NB4 (cell line): Measurements from ENCODE around the gene ARHGAP26.

Experiments
- DNase-seq: peaks from one replicate; pipeline ENCODE4 v3.0.0; 2010; ENCODE audit warnings: low read depth
- H3K4me3 ChIP-seq: one replicate; pipeline ENCODE4 v1.5.1; 2011; ENCODE audit warnings: mild to moderate bottlenecking, low read depth, low read length, moderate library complexity
- CTCF ChIP-seq: IDR thresholded peaks from one replicate; pipeline ENCODE4 v1.5.1; 2012; ENCODE audit warnings: low read depth, low read length
- MAX ChIP-seq: IDR thresholded peaks from 2 replicates; pipeline ENCODE4 v1.6.1; 2011; ENCODE audit warnings: low read depth, low read length
- MYC ChIP-seq: IDR thresholded peaks from 2 replicates; pipeline ENCODE4 v1.6.1; 2011; ENCODE audit warnings: low read depth, low read length
- POLR2A ChIP-seq: IDR thresholded peaks from 2 replicates; pipeline ENCODE4 v1.6.1; 2011; ENCODE audit warnings: mild to moderate bottlenecking; ENCODE audit not compliant: insufficient read length; ENCODE audit errors: extremely low read depth

Gene ARHGAP26

GRCh38 chr5:143254819-143255218 is 484.6 kb downstream of the ARHGAP26 start:
- TF ChIP-seq MAX = no peak
- no peak for TF ChIP-seq POLR2A
- no peak for TF ChIP-seq CTCF
- TF ChIP-seq MYC = no peak
- DNase-seq = no peak
- no peak overlapping the region for H3K4me3 ChIP-seq

- no peak for DNase-seq
- TF ChIP-seq MAX (no peak), MYC (no peak), POLR2A (no peak), CTCF (no peak)
- H3K4me3 ChIP-seq = no peak overlapping the region
Measured at GRCh38 chr5:143258559-143259253, 488.5 kb downstream of the ARHGAP26 start.

- H3K4me3 ChIP-seq = no peak overlapping the region
- DNase-seq = no peak
- TF ChIP-seq CTCF (no peak), MYC (no peak), MAX (no peak), POLR2A (no peak)
Measured at GRCh38 chr5:143259254-143259605, 489.1 kb downstream of the ARHGAP26 start.

- TF ChIP-seq MYC (no peak), MAX (no peak), CTCF (no peak), POLR2A (no peak)
- peak; percentile 12 for DNase-seq
- no peak overlapping the region for H3K4me3 ChIP-seq
Measured at GRCh38 chr5:143261748-143262392, 491.7 kb downstream of the ARHGAP26 start.

GRCh38 chr5:143262393-143263174 is 492.4 kb downstream of the ARHGAP26 start:
- DNase-seq = peak; percentile 16
- no peak overlapping the region for H3K4me3 ChIP-seq
- TF ChIP-seq POLR2A = no peak
- TF ChIP-seq CTCF = no peak
- TF ChIP-seq MAX = no peak
- no peak for TF ChIP-seq MYC
